Hepatocyte (in vitro differentiated cells): Measurements from ENCODE around the gene STK24.

Source experiments
- CTCF ChIP-seq: fragments of 200-600 bp; sonication (generic); IDR thresholded peaks from 2 replicates; pipeline ENCODE4 v1.5.1; 2016; ENCODE audit warnings: antibody characterized with exemption, mild to moderate bottlenecking; ENCODE audit not compliant: poor library complexity
- EZH2 ChIP-seq: fragments of 200-600 bp; sonication (generic); IDR thresholded peaks from 2 replicates; pipeline ENCODE4 v1.6.1; 2016; ENCODE audit warnings: antibody characterized with exemption, mild to moderate bottlenecking, borderline replicate concordance
- EZH2phosphoT487 ChIP-seq: fragments of 200-600 bp; sonication (generic); IDR thresholded peaks from one replicate; pipeline ENCODE4 v1.6.1; 2018; ENCODE audit warnings: antibody characterized with exemption, mild to moderate bottlenecking, low read depth, moderate library complexity; ENCODE audit not compliant: unreplicated experiment, severe bottlenecking

- TF ChIP-seq EZH2phosphoT487 (no peak), CTCF (no peak), EZH2 (no peak)
Measured at GRCh38 chr13:98410612-98411011, 166.3 kb downstream of the STK24 start.
